Panc1 (cell line): ENCODE measurements around the gene SLC25A39. TPM values are rescaled to one million over a fixed set of nuclear protein-coding genes. Genes with fewer than 3 reads are reported as not detected.

Experiments
- ATAC-seq: fragments of 200-7000 bp; cut with Tn5 transposase; 2 replicates; pipeline ENCODE4 v1.9.1; 2020; ENCODE audit warnings: mild to moderate bottlenecking, moderate library complexity
- BruUV-seq: library from RNA; stranded (reverse); fragments of 400-500 nt; replicated peaks from 2 replicates; lab custom pipeline; 2021; lab: Mats Ljungman, UMichigan
- CTCF ChIA-PET: fragments of 300-600 bp; sonication (Branson Sonifier 250); formaldehyde crosslinking; loops from one replicate; lab custom pipeline; 2022; ENCODE audit warnings: antibody characterized with exemption; lab: Charles Lee
- POLR2A ChIA-PET: fragments of 300-600 bp; sonication (Branson Sonifier 250); formaldehyde crosslinking; loops from one replicate; lab custom pipeline; 2022; ENCODE audit warnings: antibody characterized with exemption; lab: Charles Lee
- DNase-seq: peaks from one replicate; pipeline ENCODE4 v3.0.0-alpha.2; 2010; ENCODE audit warnings: low read depth, low spot score
- H3K27ac ChIP-seq: 2 replicates; pipeline ENCODE4 v1.5.1; 2011; ENCODE audit warnings: mild to moderate bottlenecking, low read length, inconsistent platforms
- H3K27me3 ChIP-seq: fragments of 200-500 bp; sonication (Bioruptor generic); 2 replicates; pipeline ENCODE4 v1.6.0; 2014; ENCODE audit warnings: low read length, inconsistent platforms; ENCODE audit not compliant: control insufficient read depth, insufficient read depth
- H3K36me3 ChIP-seq: fragments of 200-500 bp; sonication (Bioruptor generic); 2 replicates; pipeline ENCODE4 v1.5.1; 2014; ENCODE audit warnings: inconsistent platforms, mild to moderate bottlenecking, low read length, moderate library complexity; ENCODE audit not compliant: control insufficient read depth, insufficient read depth
- H3K4me1 ChIP-seq: 2 replicates; pipeline ENCODE4 v1.5.1; 2011; ENCODE audit warnings: inconsistent platforms, mild to moderate bottlenecking, low read length, moderate library complexity; ENCODE audit not compliant: control insufficient read depth, insufficient read depth
- H3K4me3 ChIP-seq, 2 experiments: 2 replicates each; pipeline ENCODE4 v1.5.1; 2011 to 2012; ENCODE audit warnings: low read depth in 2 of 2, low read length in 2 of 2, mild to moderate bottlenecking in 2 of 2, inconsistent platforms in 1 of 2, moderate library complexity in 1 of 2
- H3K9me3 ChIP-seq: fragments of 200-500 bp; sonication (Bioruptor generic); 2 replicates; pipeline ENCODE4 v1.5.1; 2014; ENCODE audit warnings: low read depth, mild to moderate bottlenecking, inconsistent platforms, low read length, moderate library complexity; ENCODE audit not compliant: control insufficient read depth, insufficient read depth
- CTCF ChIP-seq: fragments of 450-650 bp; IDR thresholded peaks from 2 replicates; pipeline ENCODE4 v1.5.1; 2017; ENCODE audit warnings: mild to moderate bottlenecking
- POLR2AphosphoS5 ChIP-seq: IDR thresholded peaks from 2 replicates; pipeline ENCODE4 v1.6.1; 2012; ENCODE audit warnings: mild to moderate bottlenecking, low read depth, low read length, moderate library complexity
- REST ChIP-seq, 2 experiments: IDR thresholded peaks; 2 replicates each; pipeline ENCODE4 v1.6.1; 2011 to 2012; ENCODE audit warnings: low read depth in 2 of 2, control low read depth in 1 of 2, low read length in 1 of 2, mild to moderate bottlenecking in 1 of 2, moderate library complexity in 1 of 2; ENCODE audit not compliant: insufficient read depth in 1 of 2
- SIN3A ChIP-seq: IDR thresholded peaks from 2 replicates; pipeline ENCODE4 v1.6.1; 2012; ENCODE audit warnings: low read depth, mild to moderate bottlenecking, low read length, moderate library complexity, borderline replicate concordance; ENCODE audit not compliant: insufficient read depth
- TCF7L2 ChIP-seq: IDR thresholded peaks from 2 replicates; pipeline ENCODE4 v1.6.1; 2011; ENCODE audit warnings: mild to moderate bottlenecking, low read depth, low read length, inconsistent platforms
- in situ Hi-C: cut with HindIII; loops from 2 replicates; pipeline ENCODE4 v1.10.0; 2016; ENCODE audit warnings: low sequenced_read_pairs, low pct_unique_long_range_greater_than_20kb
- intact Hi-C: fragments of 100-400 bp; cut with micrococcal nuclease; formaldehyde crosslinking; loops from one replicate; pipeline ENCODE4 v1.10.0; 2022; ENCODE audit not compliant: unreplicated experiment
- total RNA-seq: library from RNA; stranded (reverse); gene quantifications from one replicate; pipeline ENCODE4 v1.2.1, GENCODE V29; 2021; ENCODE audit not compliant: unreplicated experiment

SLC25A39 gene
- total RNA-seq, 1 experiment from 2014 or later: 138 TPM

DNA sequence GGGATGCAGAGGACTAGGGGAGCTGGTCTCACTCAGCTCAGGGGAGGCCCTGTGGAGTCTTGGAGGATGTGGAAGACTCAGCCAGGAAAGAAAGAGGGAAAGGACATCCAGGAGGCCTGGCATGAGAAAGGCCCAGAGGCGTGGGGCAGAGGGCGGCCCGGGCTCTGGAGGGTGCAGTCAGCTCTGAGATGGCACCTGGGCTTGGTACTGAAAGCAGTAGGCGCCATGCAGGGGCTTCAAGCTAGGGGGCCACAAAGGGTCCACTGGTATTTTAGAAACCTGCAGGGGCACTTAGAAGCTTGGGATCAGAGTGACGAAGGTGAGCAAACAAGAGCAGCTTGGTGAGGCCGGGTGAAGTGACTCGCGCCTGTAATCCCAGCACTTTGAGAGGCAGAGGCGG lies 33.4 kb upstream of the SLC25A39 start:
- no peaks in the 10 kb centered on the region for H3K36me3 ChIP-seq
- no TSS peak for BruUV-seq
- no peaks in the 10 kb centered on the region for H3K27me3 ChIP-seq
- ATAC-seq (no peak), DNase-seq (no peak)
- CTCF ChIA-PET: no interaction called here
- H3K9me3 ChIP-seq: no peaks in the 10 kb centered on the region
- peaks cover 6% of the 10 kb centered on the region; the same call in 1 of the 2 replicates for H3K4me1 ChIP-seq
- POLR2A ChIA-PET: interaction anchor here (0.6 kb wide), 1 partner anchor 231 kb away, joined by 8 read pairs; no protein-coding TSS in a partner anchor
- intact Hi-C loops: no loop called here
- no peak overlapping the region for H3K4me3 ChIP-seq
- in situ Hi-C loops: no loop called here
- H3K27ac ChIP-seq: no peak overlapping the region
- TF ChIP-seq POLR2AphosphoS5 (no peak), CTCF (no peak), TCF7L2 (no peak), SIN3A (no peak), REST (IDR thresholded peaks at IDR 0.05; ENCODE audit: insufficient read depth in 1 of 2, low read depth in 2 of 2, low read length in 1 of 2) (no peak)

DNA sequence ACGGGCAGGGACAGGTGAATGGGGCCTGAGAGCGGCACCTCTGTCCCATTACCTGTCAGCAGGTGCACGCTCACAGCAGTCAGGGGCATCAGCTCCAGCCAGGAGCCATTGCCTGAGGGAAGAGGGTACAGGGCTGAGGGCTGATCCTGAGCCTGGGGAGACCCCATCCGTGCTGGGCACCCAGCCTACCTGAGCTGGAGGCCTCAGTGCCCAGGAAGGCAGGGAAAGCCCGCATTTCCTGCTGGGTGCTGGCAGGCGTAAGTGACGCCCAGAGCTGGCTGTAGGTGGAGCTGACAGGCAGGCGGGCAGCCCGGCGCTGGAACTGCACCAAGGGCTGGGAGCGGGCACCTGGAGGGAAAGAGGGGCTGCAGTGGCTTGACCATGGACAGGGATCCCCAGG lies 31.6 kb upstream of the SLC25A39 start:
- Histone ChIP-seq H3K9me3 (no peaks in the 10 kb centered on the region), H3K4me3 (no peak overlapping the region), H3K36me3 (no peaks in the 10 kb centered on the region), H3K4me1 (peaks cover 6% of the 10 kb centered on the region; the same call in 1 of the 2 replicates), H3K27ac (no peak overlapping the region), H3K27me3 (no peaks in the 10 kb centered on the region)
- no TSS peak for BruUV-seq
- peak; percentile 11; the same call in 1 of the 2 replicates for TF ChIP-seq CTCF
- TF ChIP-seq REST (IDR thresholded peaks at IDR 0.05; ENCODE audit: insufficient read depth in 1 of 2, low read depth in 2 of 2, low read length in 1 of 2): no peak
- ChIA-PET CTCF (no interaction called here), POLR2A (no interaction called here)
- in situ Hi-C loops: no loop called here
- no peak for DNase-seq
- no peak for ATAC-seq
- intact Hi-C loops: no loop called here
